Osteocyte (in vitro differentiated cells): ENCODE measurements around the gene IL13. TPM values are rescaled to one million over a fixed set of nuclear protein-coding genes. Genes with fewer than 3 reads are reported as not detected.
"Not testable (repeated sequence)": the region's sequence is repeated elsewhere in the genome, so short reads cannot be mapped to it uniquely, and the experiment has no call there.

Experiments
- DNase-seq: peaks from one replicate; pipeline ENCODE4 v3.0.0; 2021; ENCODE audit warnings: mixed read lengths; ENCODE audit not compliant: unreplicated experiment; ENCODE audit errors: extremely low spot score
- H3K27ac Mint-ChIP-seq: one replicate; pipeline ENCODE4 v1.8.0; 2021; ENCODE audit warnings: mild to moderate bottlenecking, mixed read lengths; ENCODE audit not compliant: unreplicated experiment
- H3K27me3 Mint-ChIP-seq: one replicate; pipeline ENCODE4 v1.8.0; 2021; ENCODE audit warnings: mixed read lengths; ENCODE audit not compliant: unreplicated experiment
- H3K36me3 Mint-ChIP-seq: one replicate; pipeline ENCODE4 v1.8.0; 2021; ENCODE audit warnings: mixed read lengths; ENCODE audit not compliant: unreplicated experiment
- H3K4me1 Mint-ChIP-seq: one replicate; pipeline ENCODE4 v1.8.0; 2021; ENCODE audit warnings: mixed read lengths; ENCODE audit not compliant: unreplicated experiment
- H3K4me3 Mint-ChIP-seq: one replicate; pipeline ENCODE4 v1.8.0; 2021; ENCODE audit warnings: mild to moderate bottlenecking, moderate library complexity, mixed read lengths; ENCODE audit not compliant: unreplicated experiment
- H3K9me3 Mint-ChIP-seq: one replicate; pipeline ENCODE4 v1.8.0; 2021; ENCODE audit warnings: mixed read lengths; ENCODE audit not compliant: unreplicated experiment
- total RNA-seq: library from RNA; stranded (reverse); gene quantifications from 2 replicates; pipeline ENCODE4 v1.2.1, GENCODE V29; 2021
- TF ChIP-seq, protein P1 (sequence below): fragments of 200-600 bp; sonication (generic); IDR thresholded peaks from 2 replicates; pipeline ENCODE4 v1.5.0; 2021; ENCODE audit warnings: antibody characterized with exemption, mild to moderate bottlenecking, moderate library complexity

Gene IL13
- total RNA-seq, 1 donor from 2014 or later: not detected

GRCh38 chr5:132688536-132689339, 30.8 kb downstream of the IL13 start:
- no peak overlapping the region for H3K4me3 Mint-ChIP-seq
- TF ChIP-seq, protein P1, sequence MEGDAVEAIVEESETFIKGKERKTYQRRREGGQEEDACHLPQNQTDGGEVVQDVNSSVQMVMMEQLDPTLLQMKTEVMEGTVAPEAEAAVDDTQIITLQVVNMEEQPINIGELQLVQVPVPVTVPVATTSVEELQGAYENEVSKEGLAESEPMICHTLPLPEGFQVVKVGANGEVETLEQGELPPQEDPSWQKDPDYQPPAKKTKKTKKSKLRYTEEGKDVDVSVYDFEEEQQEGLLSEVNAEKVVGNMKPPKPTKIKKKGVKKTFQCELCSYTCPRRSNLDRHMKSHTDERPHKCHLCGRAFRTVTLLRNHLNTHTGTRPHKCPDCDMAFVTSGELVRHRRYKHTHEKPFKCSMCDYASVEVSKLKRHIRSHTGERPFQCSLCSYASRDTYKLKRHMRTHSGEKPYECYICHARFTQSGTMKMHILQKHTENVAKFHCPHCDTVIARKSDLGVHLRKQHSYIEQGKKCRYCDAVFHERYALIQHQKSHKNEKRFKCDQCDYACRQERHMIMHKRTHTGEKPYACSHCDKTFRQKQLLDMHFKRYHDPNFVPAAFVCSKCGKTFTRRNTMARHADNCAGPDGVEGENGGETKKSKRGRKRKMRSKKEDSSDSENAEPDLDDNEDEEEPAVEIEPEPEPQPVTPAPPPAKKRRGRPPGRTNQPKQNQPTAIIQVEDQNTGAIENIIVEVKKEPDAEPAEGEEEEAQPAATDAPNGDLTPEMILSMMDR: no peak
- no peak overlapping the region for H3K27ac Mint-ChIP-seq
- H3K36me3 Mint-ChIP-seq: peaks cover 4% of the 10 kb centered on the region
- no peaks in the 10 kb centered on the region for H3K9me3 Mint-ChIP-seq
- no peak for DNase-seq
- no peaks in the 10 kb centered on the region for H3K27me3 Mint-ChIP-seq
- no peaks in the 10 kb centered on the region for H3K4me1 Mint-ChIP-seq

DNA sequence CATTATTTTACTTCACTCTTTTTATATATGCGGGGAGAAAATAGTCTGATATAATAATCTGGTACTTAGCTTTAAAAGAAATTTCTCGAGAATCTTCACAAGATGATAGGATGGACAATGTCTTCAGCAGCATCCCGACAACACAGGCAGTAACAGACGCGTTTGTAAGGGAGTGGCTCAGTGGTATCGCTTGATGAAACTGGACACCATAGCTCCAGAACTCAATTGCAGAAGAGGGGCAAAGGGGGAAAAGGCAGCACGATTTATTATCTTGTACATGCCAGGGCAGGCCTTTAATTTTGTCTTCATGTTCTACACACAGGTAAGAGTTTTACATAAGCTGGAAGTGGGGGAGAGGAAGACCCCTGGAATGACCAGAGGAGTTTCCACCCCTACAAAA, 31.5 kb downstream of the IL13 start:
- no peaks in the 10 kb centered on the region for H3K27me3 Mint-ChIP-seq
- DNase-seq: no peak
- H3K36me3 Mint-ChIP-seq: peaks cover 4% of the 10 kb centered on the region
- TF ChIP-seq, protein P1: no peak
- H3K27ac Mint-ChIP-seq: no peak overlapping the region
- H3K9me3 Mint-ChIP-seq: no peaks in the 10 kb centered on the region
- no peaks in the 10 kb centered on the region for H3K4me1 Mint-ChIP-seq
- no peak overlapping the region for H3K4me3 Mint-ChIP-seq

DNA sequence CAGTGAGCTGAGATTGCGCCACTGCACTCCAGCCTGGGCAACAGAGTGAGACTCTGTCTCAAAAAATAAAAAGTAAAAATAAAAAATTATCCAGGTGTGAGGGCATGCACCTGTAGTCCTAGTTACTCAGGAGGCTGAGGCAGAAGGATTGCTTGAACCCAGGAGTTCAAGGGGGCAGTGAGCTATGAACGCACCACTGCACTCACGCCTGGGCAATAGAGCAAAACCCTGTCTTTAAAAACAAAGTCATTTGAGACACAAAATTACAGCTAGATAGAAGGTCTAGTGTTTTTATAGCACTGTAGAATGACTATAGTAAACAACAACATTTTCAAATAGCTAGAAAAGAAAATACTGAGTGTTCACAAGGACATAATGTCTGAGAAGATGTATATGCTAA, 32.2 kb downstream of the IL13 start:
- Mint-ChIP-seq H3K9me3 (no peaks in the 10 kb centered on the region), H3K27ac (no peak overlapping the region), H3K4me3 (no peak overlapping the region), H3K27me3 (no peaks in the 10 kb centered on the region), H3K4me1 (no peaks in the 10 kb centered on the region), H3K36me3 (peaks cover 4% of the 10 kb centered on the region)
- TF ChIP-seq, protein P1: no peak
- DNase-seq: no peak

DNA sequence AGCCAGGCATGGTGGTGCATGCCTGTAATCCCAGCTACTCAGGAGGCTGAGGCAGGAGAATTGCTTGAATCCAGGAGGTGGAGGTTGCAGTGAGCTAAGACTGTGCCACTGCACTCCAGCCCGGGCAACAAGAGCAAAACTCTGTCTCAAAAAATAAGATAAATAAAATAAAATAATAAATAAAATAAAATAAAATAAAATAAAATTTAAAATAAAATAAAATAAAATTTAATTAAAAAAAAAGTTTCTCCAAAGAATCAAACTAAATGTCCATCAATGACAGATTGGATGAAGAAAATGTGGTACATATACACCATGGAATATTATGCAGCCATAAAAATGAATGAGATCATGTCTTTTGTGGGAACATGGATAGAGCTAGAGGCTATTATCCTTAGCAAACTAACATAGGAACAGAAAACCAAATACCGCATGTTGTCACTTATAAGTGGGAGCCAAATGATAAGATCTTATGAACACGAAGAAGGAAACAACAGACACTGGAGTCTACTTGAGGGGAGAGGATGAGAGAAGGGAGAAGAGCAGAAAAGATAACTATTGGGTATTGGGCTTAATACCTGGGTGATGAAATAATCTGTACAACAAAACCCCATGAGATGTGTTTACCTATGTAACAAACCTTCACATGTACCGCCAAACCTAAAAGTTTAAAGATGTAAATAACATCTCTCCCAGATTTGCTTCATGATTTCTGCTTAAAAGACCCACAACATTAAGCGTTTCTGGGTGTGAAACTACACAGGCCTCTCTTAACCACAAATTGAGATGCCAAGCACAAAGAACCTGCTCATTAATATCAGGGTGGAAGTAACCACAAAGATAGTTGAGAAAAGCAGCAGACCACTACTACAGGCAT, 34.0 kb downstream of the IL13 start:
- H3K9me3 Mint-ChIP-seq, H3K4me3 Mint-ChIP-seq, H3K27me3 Mint-ChIP-seq, H3K27ac Mint-ChIP-seq, H3K36me3 Mint-ChIP-seq, DNase-seq, H3K4me1 Mint-ChIP-seq: not testable (repeated sequence)

- Mint-ChIP-seq H3K4me3 (no peak overlapping the region), H3K4me1 (no peaks in the 10 kb centered on the region), H3K36me3 (peaks cover 11% of the 10 kb centered on the region), H3K27ac (no peak overlapping the region), H3K27me3 (no peaks in the 10 kb centered on the region), H3K9me3 (no peaks in the 10 kb centered on the region)
- no peak for DNase-seq
- TF ChIP-seq, protein P1: no peak
Measured at GRCh38 chr5:132692632-132692967, 34.6 kb downstream of the IL13 start.
